ENCODE results near the gene VWA8. TPM values are rescaled to one million over a fixed set of nuclear protein-coding genes. Genes with fewer than 3 reads are reported as not detected.

VWA8 gene
- total and polyA plus RNA-seq, 2 of the 8 experiments (the other 6 are each of a cell fraction or from before 2014, with no cell fraction given): 5.9 to 19.6 TPM

GRCh38 chr13:41579881-41580280 is 381.0 kb downstream of the VWA8 start (continued):
- TF ChIP-seq CHD7 (IDR thresholded peaks at IDR 0.05; ENCODE audit: insufficient replicate concordance, low read length): no peak
- no peak for TF ChIP-seq CBX8 (IDR thresholded peaks at IDR 0.05; ENCODE audit: borderline replicate concordance, low read depth, low read length)
- TF ChIP-seq PHF8 (conservative IDR thresholded peaks at IDR 0.05; ENCODE audit: low read depth, low read length): no peak
- TF ChIP-seq EGR1 (IDR thresholded peaks at IDR 0.05; ENCODE audit: borderline replicate concordance, low read depth, low read length): no peak
- TF ChIP-seq, protein P1, sequence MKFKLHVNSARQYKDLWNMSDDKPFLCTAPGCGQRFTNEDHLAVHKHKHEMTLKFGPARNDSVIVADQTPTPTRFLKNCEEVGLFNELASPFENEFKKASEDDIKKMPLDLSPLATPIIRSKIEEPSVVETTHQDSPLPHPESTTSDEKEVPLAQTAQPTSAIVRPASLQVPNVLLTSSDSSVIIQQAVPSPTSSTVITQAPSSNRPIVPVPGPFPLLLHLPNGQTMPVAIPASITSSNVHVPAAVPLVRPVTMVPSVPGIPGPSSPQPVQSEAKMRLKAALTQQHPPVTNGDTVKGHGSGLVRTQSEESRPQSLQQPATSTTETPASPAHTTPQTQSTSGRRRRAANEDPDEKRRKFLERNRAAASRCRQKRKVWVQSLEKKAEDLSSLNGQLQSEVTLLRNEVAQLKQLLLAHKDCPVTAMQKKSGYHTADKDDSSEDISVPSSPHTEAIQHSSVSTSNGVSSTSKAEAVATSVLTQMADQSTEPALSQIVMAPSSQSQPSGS (IDR thresholded peaks at IDR 0.05; ENCODE audit: low read length): no peak
- TF ChIP-seq HDAC2 (IDR thresholded peaks at IDR 0.05; ENCODE audit: borderline replicate concordance in 1 of 2, low read depth in 2 of 2, low read length in 2 of 2): no peak
- TF ChIP-seq GTF2F1 (IDR thresholded peaks at IDR 0.05; ENCODE audit: borderline replicate concordance, low read depth, low read length): no peak
- no peak for TF ChIP-seq CHD2 (IDR thresholded peaks at IDR 0.05; ENCODE audit: low read length)
- TF ChIP-seq BRCA1 (IDR thresholded peaks at IDR 0.05; ENCODE audit: low read depth, low read length): no peak
- no peak for TF ChIP-seq GABPA (IDR thresholded peaks at IDR 0.05; ENCODE audit: borderline replicate concordance, insufficient read depth, low read length)
